NCI-H146 treated with DMSO at 0.1 percent for 48 hours (cell line): ENCODE measurements around the gene MYO3B.
"Not testable (repeated sequence)": the region's sequence is repeated elsewhere in the genome, so short reads cannot be mapped to it uniquely, and the experiment has no call there.

Experiments used
- DNase-seq: peaks from one replicate; lab custom pipeline; 2025; ENCODE audit not compliant: unreplicated experiment; lab: John Stamatoyannopoulos, UW

The MYO3B gene

DNA sequence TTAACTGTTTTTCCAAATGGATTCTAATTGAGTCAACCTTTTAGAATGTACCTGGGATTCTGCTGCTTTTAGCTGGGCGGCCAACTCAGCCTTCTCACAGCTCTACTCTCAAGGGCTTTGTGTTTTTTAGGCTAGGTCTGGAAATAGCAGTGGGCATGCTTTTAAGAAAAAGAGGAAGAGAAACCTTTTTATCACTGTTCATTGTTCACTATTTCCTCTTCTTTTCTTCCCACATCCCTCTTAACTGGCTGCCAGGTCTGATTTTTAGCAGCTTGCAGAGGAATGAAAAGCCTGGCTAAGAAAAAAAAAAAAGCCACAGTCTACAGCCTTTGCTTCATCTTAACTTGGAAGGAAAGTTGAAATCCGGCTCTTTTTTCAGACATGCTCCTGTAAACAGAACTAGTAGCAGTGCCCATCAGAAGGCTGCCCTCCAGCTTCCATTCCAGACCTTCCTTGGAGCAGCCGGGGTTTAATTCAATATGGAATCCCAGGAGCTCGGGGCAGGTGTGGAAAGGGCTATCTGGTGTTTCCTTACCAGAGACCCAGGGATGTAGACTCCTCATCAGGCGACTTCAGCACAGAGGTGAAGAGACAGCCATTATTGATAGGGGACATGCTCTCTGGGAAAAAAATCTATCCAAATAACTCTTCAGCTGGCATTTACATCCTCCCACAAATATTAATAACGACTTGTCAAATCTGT is 230.7 kb downstream of the MYO3B start:
- peak; percentile 24 for DNase-seq

- peak; percentile 28 for DNase-seq
Observed at GRCh38 chr2:170409164-170409535, 231.2 kb downstream of the MYO3B start.

- DNase-seq: no peak
Observed at GRCh38 chr2:170411660-170412059, 233.7 kb downstream of the MYO3B start.

DNA sequence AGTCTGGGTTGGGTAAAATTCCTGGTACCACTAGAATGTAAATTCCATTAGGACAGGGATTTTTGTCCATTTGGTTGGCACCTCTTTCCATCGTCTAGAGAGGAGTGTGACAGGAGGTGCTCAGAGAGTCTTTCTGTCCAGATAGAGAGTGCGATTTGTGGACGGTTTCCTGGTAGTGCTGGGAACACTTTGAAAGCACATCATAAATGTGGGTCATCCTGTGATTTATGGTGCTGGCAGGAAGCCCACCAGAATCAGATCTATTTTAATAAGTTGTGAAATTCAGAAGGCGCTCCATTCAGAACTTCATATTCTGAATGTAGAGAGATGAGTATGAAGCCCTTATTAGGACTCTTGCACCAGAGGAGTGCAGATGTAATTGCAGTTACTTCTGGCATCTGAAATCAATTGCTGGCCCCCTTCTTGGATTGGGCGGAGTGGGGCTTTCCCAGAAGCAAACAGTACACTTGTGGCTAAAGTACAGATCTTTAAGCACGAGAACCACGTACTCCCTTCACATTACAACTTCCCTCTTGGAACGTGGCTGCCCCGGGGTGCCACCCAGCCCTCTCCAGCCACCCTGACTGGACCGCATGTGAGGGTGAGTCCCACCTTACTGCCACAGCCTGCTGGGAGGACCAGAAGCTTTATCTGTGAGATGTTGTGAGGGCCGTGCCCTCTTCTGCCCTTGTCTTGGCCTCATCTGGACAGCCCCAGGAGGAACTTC is 243.2 kb downstream of the MYO3B start:
- no peak for DNase-seq

- DNase-seq: no peak
Observed at GRCh38 chr2:170423919-170424318, 246.0 kb downstream of the MYO3B start.

- no peak for DNase-seq
Observed at GRCh38 chr2:170425281-170425751, 247.4 kb downstream of the MYO3B start.

DNA sequence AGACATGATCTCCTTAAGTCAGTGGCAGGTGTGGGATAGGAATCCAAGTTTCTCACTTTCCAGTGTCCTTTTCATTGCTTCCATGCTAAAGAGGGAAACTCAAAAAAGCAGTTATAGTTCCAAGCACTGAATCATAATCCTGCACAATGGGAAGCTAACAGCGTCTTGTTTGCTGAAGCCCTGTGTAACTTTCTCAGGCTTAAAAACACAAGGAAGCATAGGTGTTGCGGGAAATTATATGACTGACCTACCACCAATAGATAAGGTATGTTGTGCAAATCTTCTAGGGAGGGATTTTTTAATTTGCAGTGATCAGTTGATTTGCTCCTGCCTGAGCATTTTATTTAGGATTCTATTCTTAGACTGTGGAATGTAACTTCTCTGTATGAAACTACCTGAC is 250.9 kb downstream of the MYO3B start:
- DNase-seq: no peak

GRCh38 chr2:170432823-170433222 is 254.9 kb downstream of the MYO3B start:
- no peak for DNase-seq

GRCh38 chr2:170433448-170433847 is 255.5 kb downstream of the MYO3B start:
- DNase-seq: no peak

DNA sequence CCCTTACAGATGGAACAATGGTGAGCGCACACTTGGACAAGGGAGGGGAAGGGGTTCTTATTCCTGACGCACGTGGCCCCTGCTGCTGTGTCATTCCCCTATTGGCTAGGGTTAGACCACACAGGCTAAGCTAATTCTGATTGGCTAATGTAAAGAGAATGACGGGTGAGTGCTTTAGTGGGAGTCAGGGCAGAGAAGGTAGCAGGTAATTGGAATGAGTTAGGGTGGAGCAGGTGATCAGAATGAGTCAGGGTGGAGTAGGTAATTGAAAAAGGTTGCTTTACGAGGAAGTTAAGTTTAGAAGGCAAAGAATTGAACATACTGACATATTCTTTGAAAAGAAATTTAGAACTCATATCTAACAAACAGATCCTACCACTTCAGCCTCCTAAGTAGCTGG is 256.4 kb downstream of the MYO3B start:
- not testable (repeated sequence) for DNase-seq

- DNase-seq: no peak
Observed at GRCh38 chr2:170434900-170435621, 257.1 kb downstream of the MYO3B start.

DNA sequence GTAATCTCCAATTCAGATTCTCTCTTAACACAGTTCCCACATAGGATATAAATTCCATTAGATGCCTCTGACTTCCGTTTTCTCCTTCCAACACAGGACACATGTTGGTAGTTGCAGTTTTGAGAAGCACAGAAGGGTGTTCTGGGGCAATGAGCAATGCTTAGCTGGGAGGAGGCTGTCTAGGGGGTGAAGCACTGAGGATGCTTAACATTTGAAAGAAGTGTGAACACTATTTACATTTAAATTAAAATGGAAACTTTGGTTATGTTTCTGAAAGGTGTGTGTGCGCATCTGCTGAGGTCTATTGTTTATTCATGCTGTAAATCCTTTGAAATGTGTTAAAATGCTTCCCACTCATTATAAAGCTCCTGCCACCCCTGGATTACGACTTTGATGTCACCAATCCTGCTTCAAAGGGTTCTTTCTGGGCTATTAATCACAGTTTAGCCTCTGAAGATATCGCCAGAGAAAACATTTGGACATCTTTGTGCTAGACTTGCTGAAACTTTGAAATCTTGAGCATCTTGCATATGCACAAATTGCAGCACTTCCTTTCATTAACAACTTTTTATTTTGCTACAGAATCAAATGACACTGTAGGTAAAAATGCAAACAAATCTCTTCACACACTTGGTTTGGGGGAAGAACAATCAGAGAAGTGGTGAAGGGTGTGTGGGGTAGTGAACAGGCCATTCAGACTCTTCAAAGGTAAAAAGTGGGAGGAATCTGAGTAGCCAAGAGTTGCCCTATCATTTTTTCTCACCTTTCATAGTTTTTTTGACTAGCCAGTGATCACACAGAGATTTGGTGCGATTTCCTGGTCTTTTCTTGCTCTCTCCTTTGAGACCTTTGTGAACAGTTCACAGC is 258.4 kb downstream of the MYO3B start:
- no peak for DNase-seq

DNA sequence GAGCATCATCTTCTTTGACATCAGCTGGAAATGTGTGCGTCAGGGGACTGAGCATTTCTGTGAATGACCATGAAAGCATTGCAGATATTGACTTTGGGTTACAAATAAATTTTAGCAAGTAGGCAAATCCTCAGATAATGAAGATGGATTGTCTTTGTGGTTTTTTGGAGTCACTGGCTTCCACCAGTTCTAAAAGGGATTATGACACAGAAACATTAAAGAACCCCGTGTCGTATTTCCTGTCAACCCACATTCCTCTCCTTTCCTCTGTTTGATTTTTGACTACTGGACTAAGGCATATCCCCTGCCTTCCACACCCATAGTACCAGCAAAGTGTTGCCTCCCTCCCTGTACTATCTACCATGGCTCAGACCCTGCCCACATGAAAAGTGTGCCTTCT is 268.1 kb downstream of the MYO3B start:
- no peak for DNase-seq

GRCh38 chr2:170449034-170449433 is 271.1 kb downstream of the MYO3B start:
- no peak for DNase-seq

DNA sequence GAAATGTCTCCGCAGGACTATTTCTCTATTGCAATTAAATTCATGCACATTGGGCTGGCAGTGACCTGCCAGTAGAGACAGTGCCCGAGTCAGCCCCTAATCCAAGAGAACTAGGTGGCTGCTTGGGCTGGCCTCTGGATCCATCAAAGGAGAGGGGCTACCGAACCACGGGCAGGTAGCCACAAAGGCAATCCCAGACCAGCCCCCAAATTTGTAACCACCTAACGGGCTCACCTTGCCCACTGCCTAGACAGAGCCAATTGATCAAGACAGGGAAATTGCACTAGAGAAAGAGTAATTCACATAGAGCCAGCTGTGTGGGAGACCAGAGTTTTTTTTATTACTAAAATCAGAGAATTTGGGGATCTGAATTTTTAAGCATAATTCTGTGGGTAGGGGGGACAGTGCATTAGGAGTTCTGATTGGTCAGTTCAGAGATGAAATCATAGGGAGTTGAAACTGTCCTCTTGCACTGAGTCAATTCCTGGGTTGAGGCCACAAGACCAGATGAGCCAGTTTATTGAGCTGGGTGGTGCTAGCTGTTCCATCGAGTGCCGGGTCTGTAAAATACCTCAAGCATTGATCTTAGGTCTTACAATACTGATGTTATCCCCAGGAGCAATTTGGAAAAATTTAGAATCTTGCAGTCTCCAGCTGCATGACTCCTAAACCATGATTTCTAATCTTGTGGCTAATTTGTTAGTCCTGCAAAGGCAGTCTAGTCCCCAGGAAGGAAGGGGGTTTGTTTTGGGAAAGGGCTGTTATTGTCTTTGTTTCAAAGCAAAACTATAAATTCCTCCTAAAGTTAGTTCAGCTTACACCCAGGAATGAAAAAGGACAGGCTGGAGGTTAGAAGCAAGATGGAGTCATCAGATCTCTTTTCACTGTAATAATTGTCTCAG is 276.8 kb downstream of the MYO3B start:
- DNase-seq: no peak

DNA sequence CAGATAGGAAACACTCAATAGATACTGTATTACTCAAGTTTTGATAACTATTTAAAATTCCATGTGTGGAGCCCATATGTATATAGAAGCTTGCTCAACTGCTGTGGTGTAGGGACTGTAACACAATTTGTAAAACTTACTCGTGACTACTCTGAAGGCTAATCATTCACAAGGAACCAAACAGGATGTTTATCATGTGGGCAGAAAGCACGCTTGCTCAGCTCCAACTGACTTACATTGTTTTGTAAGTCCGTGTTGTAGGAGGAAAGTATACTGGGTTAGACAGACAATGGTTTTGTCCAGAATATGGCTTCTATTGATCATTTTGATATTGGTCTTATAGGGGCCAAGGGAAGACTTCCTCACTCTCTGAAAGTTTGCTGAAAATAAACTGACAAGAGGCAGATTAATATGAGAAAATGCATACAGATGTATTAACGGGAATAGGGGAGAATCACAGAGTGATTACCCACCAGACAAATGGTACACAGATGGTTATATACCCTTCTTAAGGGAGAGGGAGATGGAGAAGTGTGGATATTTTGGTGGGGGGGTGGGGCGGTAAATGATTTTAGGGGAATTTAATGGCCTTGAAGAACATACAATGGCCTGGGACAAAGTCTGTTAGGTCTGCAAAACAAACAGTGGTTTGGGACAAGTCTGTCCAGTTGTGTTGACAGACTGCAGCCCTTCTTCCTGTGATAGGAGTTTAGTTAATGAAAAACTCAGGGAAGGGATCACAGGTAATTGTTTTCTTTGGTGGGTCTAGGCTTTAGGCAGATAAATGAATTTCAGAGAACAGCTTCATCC is 277.9 kb downstream of the MYO3B start:
- no peak for DNase-seq

DNA sequence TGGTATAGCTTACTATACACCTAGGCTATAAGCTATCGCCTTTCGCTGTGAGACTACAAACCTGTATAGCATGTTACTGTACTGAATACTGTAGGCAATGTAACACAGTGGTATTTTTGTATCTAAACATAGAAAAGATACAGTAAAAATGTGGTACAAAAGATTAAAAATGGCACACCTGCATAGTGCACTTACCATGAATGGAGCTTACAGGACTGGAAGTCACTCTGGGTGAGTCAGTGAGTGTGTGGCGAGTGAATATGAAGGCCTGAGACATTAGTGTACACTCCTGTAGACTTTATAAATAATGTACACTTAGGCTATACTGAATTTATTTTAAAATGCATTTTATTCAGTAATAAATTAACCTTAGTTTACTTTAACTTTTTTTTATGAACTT is 279.0 kb downstream of the MYO3B start:
- DNase-seq: no peak

GRCh38 chr2:170457742-170458141 is 279.8 kb downstream of the MYO3B start:
- no peak for DNase-seq

GRCh38 chr2:170461889-170462288 is 283.9 kb downstream of the MYO3B start:
- no peak for DNase-seq
